Calu3 (cell line): Measurements from ENCODE around the gene DGKI. TPM values are rescaled to one million over a fixed set of nuclear protein-coding genes. Genes with fewer than 3 reads are reported as not detected.

ENCODE experiments used
- BruUV-seq: library from RNA; stranded (reverse); fragments of 400-500 nt; replicated peaks from 2 replicates; lab custom pipeline; 2021; lab: Mats Ljungman, UMichigan
- CTCF ChIA-PET: fragments of 300-600 bp; sonication (Branson Sonifier 250); formaldehyde crosslinking; loops from one replicate; lab custom pipeline; 2022; ENCODE audit warnings: antibody characterized with exemption; lab: Charles Lee
- DNase-seq: peaks from one replicate; pipeline ENCODE4 v3.0.0; 2022
- H3K27ac Mint-ChIP-seq: one replicate; pipeline ENCODE4 v1.8.0; 2022; ENCODE audit warnings: mixed read lengths; ENCODE audit not compliant: unreplicated experiment
- H3K27me3 Mint-ChIP-seq: one replicate; pipeline ENCODE4 v1.8.0; 2022; ENCODE audit warnings: mixed read lengths; ENCODE audit not compliant: unreplicated experiment
- H3K36me3 Mint-ChIP-seq: one replicate; pipeline ENCODE4 v1.8.0; 2022; ENCODE audit warnings: mild to moderate bottlenecking, moderate library complexity, mixed read lengths; ENCODE audit not compliant: insufficient read depth, unreplicated experiment
- H3K4me1 Mint-ChIP-seq: one replicate; pipeline ENCODE4 v1.8.0; 2022; ENCODE audit warnings: mild to moderate bottlenecking, low read depth, mixed read lengths; ENCODE audit not compliant: unreplicated experiment
- H3K4me3 Mint-ChIP-seq: one replicate; pipeline ENCODE4 v1.8.0; 2022; ENCODE audit warnings: mild to moderate bottlenecking, low read depth, moderate library complexity, mixed read lengths; ENCODE audit not compliant: unreplicated experiment
- H3K9me3 Mint-ChIP-seq: one replicate; pipeline ENCODE4 v1.8.0; 2022; ENCODE audit warnings: low read depth, mixed read lengths; ENCODE audit not compliant: unreplicated experiment
- intact Hi-C: fragments of 100-400 bp; cut with micrococcal nuclease; formaldehyde crosslinking; loops from one replicate; pipeline ENCODE4 v1.10.0; 2022; ENCODE audit not compliant: unreplicated experiment
- total RNA-seq: library from RNA; stranded (reverse); gene quantifications from 2 replicates; pipeline ENCODE4 v1.2.3, GENCODE V29; 2022
- TF ChIP-seq, protein P1 (sequence below): fragments of 200-600 bp; IDR thresholded peaks from one replicate; pipeline ENCODE4 v1.8.0; 2022; ENCODE audit warnings: antibody characterized with exemption; ENCODE audit not compliant: unreplicated experiment

DGKI gene
- total RNA-seq, 1 experiment from 2014 or later: not detected

DNA sequence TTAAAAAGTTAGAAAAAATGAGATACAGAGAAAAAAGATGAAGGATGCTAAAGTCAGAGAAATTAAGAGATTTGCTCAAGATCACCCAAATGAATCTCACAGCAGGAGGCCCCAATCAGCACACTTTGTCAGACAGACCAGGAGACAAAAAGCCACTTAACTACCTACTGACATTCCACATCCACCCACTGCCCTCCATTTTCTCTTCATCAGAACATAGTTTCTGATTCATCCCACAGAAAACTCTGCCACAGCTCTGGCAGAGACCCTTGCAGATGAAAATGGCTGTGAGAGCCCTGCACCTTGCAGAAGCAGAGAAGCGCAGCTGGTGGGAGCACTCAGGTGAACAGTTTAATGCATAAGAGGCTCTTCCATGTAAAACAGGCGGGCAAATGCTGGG lies 26.6 kb downstream of the DGKI start:
- DNase-seq: no peak
- no peaks in the 10 kb centered on the region for H3K9me3 Mint-ChIP-seq
- BruUV-seq: no TSS peak
- CTCF ChIA-PET: no interaction called here
- intact Hi-C loops: no loop called here
- H3K36me3 Mint-ChIP-seq: no peaks in the 10 kb centered on the region
- H3K27ac Mint-ChIP-seq: no peak overlapping the region
- TF ChIP-seq, protein P1, sequence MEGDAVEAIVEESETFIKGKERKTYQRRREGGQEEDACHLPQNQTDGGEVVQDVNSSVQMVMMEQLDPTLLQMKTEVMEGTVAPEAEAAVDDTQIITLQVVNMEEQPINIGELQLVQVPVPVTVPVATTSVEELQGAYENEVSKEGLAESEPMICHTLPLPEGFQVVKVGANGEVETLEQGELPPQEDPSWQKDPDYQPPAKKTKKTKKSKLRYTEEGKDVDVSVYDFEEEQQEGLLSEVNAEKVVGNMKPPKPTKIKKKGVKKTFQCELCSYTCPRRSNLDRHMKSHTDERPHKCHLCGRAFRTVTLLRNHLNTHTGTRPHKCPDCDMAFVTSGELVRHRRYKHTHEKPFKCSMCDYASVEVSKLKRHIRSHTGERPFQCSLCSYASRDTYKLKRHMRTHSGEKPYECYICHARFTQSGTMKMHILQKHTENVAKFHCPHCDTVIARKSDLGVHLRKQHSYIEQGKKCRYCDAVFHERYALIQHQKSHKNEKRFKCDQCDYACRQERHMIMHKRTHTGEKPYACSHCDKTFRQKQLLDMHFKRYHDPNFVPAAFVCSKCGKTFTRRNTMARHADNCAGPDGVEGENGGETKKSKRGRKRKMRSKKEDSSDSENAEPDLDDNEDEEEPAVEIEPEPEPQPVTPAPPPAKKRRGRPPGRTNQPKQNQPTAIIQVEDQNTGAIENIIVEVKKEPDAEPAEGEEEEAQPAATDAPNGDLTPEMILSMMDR: no peak
- H3K27me3 Mint-ChIP-seq: peaks cover 55% of the 10 kb centered on the region
- H3K4me3 Mint-ChIP-seq: no peak overlapping the region
- H3K4me1 Mint-ChIP-seq: no peaks in the 10 kb centered on the region

DNA sequence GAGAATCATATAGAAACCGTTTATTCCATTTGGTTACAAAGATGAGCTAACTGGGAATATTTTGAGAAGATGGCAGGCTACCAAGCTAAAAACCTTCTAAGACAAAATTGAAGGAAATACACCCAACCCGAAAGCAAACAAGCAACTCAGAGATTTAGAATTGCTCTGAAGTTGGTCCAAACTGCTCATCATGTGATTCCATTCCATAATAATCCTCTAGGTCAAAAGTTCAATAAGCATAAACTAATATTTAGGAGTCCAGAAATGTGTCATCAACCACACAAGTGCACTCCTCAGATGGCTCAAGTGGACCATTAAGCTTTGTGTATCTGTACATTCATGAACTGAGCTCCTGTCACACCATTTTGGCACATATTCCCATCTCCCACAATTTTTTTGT lies 28.7 kb downstream of the DGKI start:
- no peaks in the 10 kb centered on the region for H3K9me3 Mint-ChIP-seq
- H3K36me3 Mint-ChIP-seq: no peaks in the 10 kb centered on the region
- H3K4me1 Mint-ChIP-seq: no peaks in the 10 kb centered on the region
- H3K27me3 Mint-ChIP-seq: peaks cover 45% of the 10 kb centered on the region
- intact Hi-C loops: no loop called here
- H3K27ac Mint-ChIP-seq: no peak overlapping the region
- no peak overlapping the region for H3K4me3 Mint-ChIP-seq
- BruUV-seq: no TSS peak
- CTCF ChIA-PET: no interaction called here
- TF ChIP-seq, protein P1: no peak
- no peak for DNase-seq

DNA sequence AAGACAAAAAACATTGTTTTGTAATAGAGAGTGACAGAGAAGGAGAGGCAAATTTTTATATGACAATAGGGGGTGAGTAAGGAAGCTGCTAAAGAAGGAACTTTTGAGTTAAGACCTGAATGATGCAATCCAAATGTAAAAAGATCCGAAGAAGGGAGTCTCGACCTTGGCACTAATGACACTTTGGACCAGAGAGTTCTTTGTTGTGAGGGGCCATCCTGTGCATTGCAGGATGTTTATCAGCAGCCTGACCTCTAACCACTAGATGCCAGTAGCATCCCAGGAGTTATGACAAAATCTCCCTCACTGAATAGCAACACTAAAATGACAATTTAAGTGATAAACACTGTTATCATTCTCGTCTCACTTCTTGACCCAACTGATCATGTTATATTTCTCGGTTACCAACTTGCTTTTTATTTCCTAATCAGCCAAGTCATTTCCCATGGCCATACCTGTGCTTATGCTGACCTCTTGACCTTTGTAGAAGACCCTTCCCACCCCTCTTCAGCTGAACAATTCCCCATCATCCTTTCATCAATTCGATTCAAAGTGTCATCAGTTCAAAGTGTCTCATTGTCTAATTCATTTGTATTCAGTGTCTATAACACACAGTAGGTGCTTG lies 30.0 kb downstream of the DGKI start:
- TF ChIP-seq, protein P1: no peak

DNA sequence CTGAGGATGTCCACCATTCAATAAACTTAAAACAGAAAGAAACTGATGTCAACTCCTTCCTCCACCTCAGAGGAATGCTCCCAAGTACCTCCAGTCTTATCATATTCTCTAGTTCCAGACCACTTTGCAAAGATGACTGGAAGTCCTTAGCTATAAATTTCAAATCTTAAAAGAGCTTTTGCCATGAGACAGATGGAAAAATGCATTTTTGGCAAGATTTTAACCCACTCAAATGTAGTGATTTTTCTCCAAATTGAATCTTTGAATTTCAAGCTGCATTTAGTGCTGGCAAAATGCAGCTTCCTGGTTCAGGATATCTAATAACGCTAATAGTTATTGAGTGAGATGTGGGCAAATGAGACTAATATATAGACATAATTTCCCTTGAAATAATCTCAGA lies 33.2 kb downstream of the DGKI start:
- no peak overlapping the region for H3K27ac Mint-ChIP-seq
- H3K36me3 Mint-ChIP-seq: no peaks in the 10 kb centered on the region
- H3K27me3 Mint-ChIP-seq: peaks cover 9% of the 10 kb centered on the region
- CTCF ChIA-PET: interaction anchor here (1.1 kb wide), 1 partner anchor 21 kb away, joined by 3 read pairs; no protein-coding TSS in a partner anchor
- intact Hi-C loops: no loop called here
- DNase-seq: no peak
- TF ChIP-seq, protein P1: no peak
- H3K9me3 Mint-ChIP-seq: no peaks in the 10 kb centered on the region
- no TSS peak for BruUV-seq
- H3K4me3 Mint-ChIP-seq: no peak overlapping the region
- no peaks in the 10 kb centered on the region for H3K4me1 Mint-ChIP-seq

More for the DNA sequence above, 30.0 kb downstream of the DGKI start:
- Mint-ChIP-seq H3K4me1 (no peaks in the 10 kb centered on the region), H3K4me3 (no peak overlapping the region), H3K36me3 (no peaks in the 10 kb centered on the region), H3K9me3 (no peaks in the 10 kb centered on the region), H3K27me3 (peaks cover 39% of the 10 kb centered on the region), H3K27ac (no peak overlapping the region)
- intact Hi-C loops: no loop called here
- BruUV-seq: no TSS peak
- DNase-seq: no peak
- CTCF ChIA-PET: no interaction called here
